Lower lobe of right lung (tissue), 2 donors: ENCODE results near the gene STAB2. TPM values are rescaled to one million over a fixed set of nuclear protein-coding genes. Genes with fewer than 3 reads are reported as not detected.

Experiments used
- ATAC-seq, 2 donors: fragments of 200-7000 bp; cut with Tn5 transposase; one replicate each; pipeline ENCODE4 v1.9.1; 2020 to 2022; ENCODE audit warnings: mild to moderate bottlenecking in 2 of 2, moderate library complexity in 2 of 2
- DNase-seq: peaks from one replicate; pipeline ENCODE4 v3.0.0-alpha.2; 2020
- H3K27ac ChIP-seq: fragments of 200-600 bp; one replicate; pipeline ENCODE4 v1.8.0; 2022
- H3K27me3 ChIP-seq: fragments of 200-600 bp; one replicate; pipeline ENCODE4 v1.8.0; 2022; ENCODE audit warnings: low read depth
- H3K36me3 ChIP-seq: fragments of 200-600 bp; one replicate; pipeline ENCODE4 v1.8.0; 2022; ENCODE audit warnings: mild to moderate bottlenecking
- H3K4me1 ChIP-seq: fragments of 200-600 bp; one replicate; pipeline ENCODE4 v1.8.0; 2022
- H3K4me3 ChIP-seq: fragments of 200-600 bp; one replicate; pipeline ENCODE4 v1.8.0; 2022; ENCODE audit warnings: mild to moderate bottlenecking
- H3K9me3 ChIP-seq: fragments of 200-600 bp; one replicate; pipeline ENCODE4 v1.8.0; 2022
- intact Hi-C: fragments of 100-400 bp; cut with DNase I; formaldehyde crosslinking; loops from one replicate; pipeline ENCODE4 v1.11.0; 2022
- total RNA-seq: library from RNA; stranded (reverse); fragmentation: NEBNext Ultra II Directional; extraction: Animal tissue kit (Norgen Biotek cat#: 25700); gene quantifications from one replicate; pipeline ENCODE4 v1.2.1, GENCODE V29; 2021
- TF ChIP-seq, protein P1 (sequence below): fragments of 200-600 bp; IDR thresholded peaks from one replicate; pipeline ENCODE4 v1.8.0; 2022; ENCODE audit warnings: antibody characterized with exemption, mild to moderate bottlenecking
- donor health status: DM: no; HTN: yes; CAD: no; lungs with severe emphysema.

Gene STAB2
- total RNA-seq, 1 donor from 2014 or later = 1.4 TPM

DNA sequence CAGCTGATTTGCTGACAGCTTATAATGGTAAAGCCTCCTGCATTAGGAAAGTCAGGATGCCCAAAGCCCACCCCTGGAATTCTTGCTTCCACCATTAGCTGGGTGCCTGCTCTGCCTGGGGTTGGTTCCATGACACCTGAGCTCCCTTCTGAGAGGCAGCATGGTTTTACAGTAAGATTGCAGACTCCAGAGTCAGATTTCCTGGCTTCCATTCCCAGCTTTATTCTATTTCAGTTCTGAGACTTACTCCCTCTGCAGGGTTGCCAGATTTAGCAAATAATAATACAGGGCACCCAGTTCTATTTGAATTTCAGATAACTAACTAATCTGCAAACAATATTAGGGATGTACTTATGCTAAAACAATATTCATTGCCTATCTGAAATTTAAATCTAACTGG, 12.2 kb downstream of the STAB2 start:
- H3K36me3 ChIP-seq = no peaks in the 10 kb centered on the region
- TF ChIP-seq, protein P1, sequence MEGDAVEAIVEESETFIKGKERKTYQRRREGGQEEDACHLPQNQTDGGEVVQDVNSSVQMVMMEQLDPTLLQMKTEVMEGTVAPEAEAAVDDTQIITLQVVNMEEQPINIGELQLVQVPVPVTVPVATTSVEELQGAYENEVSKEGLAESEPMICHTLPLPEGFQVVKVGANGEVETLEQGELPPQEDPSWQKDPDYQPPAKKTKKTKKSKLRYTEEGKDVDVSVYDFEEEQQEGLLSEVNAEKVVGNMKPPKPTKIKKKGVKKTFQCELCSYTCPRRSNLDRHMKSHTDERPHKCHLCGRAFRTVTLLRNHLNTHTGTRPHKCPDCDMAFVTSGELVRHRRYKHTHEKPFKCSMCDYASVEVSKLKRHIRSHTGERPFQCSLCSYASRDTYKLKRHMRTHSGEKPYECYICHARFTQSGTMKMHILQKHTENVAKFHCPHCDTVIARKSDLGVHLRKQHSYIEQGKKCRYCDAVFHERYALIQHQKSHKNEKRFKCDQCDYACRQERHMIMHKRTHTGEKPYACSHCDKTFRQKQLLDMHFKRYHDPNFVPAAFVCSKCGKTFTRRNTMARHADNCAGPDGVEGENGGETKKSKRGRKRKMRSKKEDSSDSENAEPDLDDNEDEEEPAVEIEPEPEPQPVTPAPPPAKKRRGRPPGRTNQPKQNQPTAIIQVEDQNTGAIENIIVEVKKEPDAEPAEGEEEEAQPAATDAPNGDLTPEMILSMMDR = no peak
- no peak overlapping the region for H3K4me3 ChIP-seq
- H3K9me3 ChIP-seq = no peaks in the 10 kb centered on the region
- H3K27ac ChIP-seq = no peak overlapping the region
- no peak for DNase-seq
- H3K4me1 ChIP-seq = no peaks in the 10 kb centered on the region
- no peaks in the 10 kb centered on the region for H3K27me3 ChIP-seq
- ATAC-seq = no peak
- intact Hi-C loops = no loop called here

GRCh38 chr12:103600967-103601728, 14.1 kb downstream of the STAB2 start:
- Histone ChIP-seq H3K4me3 (no peak overlapping the region), H3K36me3 (no peaks in the 10 kb centered on the region), H3K9me3 (peaks cover 3% of the 10 kb centered on the region), H3K4me1 (no peaks in the 10 kb centered on the region), H3K27ac (no peak overlapping the region), H3K27me3 (no peaks in the 10 kb centered on the region)
- TF ChIP-seq, protein P1 = no peak
- intact Hi-C loops = no loop called here
- no peak for DNase-seq
- no peak for ATAC-seq

DNA sequence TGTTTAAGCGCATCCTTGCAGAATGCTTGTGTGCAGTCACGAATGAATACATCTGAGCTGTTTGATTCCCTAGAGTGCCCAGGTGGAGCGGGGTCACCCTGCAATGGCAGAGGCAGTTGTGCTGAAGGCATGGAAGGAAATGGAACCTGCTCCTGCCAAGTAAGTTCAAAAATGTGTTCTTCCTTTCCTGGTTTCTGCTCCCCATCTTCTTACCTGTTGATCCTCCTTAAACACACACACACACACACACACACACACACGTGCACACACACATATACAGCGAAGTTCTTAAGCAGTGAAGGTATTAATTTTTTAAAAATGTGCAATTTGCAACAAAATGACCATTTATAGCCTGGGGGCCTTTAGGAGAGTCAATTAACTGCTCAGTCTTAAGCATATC, 33.3 kb downstream of the STAB2 start:
- Histone ChIP-seq H3K36me3 (no peaks in the 10 kb centered on the region), H3K27ac (no peak overlapping the region), H3K9me3 (no peaks in the 10 kb centered on the region), H3K4me3 (no peak overlapping the region), H3K27me3 (no peaks in the 10 kb centered on the region), H3K4me1 (no peaks in the 10 kb centered on the region)
- TF ChIP-seq, protein P1 = no peak
- intact Hi-C loops = no loop called here
- no peak for DNase-seq
- no peak for ATAC-seq

DNA sequence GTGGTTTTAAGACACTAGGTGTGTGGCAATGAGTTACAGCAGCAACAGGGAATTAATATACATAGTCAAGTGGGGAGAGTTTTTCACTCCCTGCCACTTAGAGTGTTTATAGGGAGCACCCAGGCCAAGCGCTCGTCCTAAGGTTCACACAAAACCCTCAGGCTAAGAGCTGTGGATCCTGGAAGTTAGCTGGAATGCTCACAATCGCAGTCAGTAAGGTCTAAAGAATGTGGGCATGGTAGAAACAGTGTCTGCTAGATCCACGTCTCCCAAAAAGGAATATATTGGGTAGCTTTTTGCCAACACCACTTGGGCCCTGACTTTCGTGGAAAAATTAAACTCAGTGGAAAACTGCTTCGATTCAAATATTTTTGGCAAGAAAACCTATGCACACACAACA, 36.6 kb downstream of the STAB2 start:
- no peak for ATAC-seq
- intact Hi-C loops = no loop called here
- H3K4me3 ChIP-seq = no peak overlapping the region

DNA sequence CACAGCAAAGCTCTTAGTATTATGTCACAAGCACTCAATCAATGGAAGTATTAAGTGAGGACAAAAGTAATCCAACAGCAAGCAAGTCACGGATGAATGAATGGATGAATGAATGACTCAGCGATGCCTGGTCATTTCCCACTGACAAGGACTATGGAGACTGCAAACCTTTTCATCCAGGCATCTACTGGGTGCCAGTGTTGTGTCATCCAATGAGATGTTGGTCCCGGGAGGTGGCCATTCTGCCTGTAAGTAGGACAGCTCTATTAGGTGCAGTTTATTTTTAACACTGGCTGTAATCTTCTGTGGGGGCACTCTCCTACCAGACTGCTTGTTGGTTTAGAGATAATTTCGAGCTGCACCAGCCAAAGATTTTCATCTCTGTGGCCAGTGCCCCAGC, 39.4 kb downstream of the STAB2 start:
- DNase-seq (no peak), ATAC-seq (peak; percentile 42 to 70)
- H3K27me3 ChIP-seq = no peaks in the 10 kb centered on the region
- H3K4me3 ChIP-seq = no peak overlapping the region
- H3K9me3 ChIP-seq = no peaks in the 10 kb centered on the region
- H3K27ac ChIP-seq = no peak overlapping the region
- H3K4me1 ChIP-seq = no peaks in the 10 kb centered on the region
- H3K36me3 ChIP-seq = no peaks in the 10 kb centered on the region
- intact Hi-C loops = no loop called here
- TF ChIP-seq, protein P1 = no peak

More for the DNA sequence above, 36.6 kb downstream of the STAB2 start:
- no peaks in the 10 kb centered on the region for H3K9me3 ChIP-seq
- H3K27me3 ChIP-seq = no peaks in the 10 kb centered on the region
- TF ChIP-seq, protein P1 = no peak
- H3K27ac ChIP-seq = no peak overlapping the region
- H3K36me3 ChIP-seq = no peaks in the 10 kb centered on the region
- DNase-seq = no peak
- H3K4me1 ChIP-seq = no peaks in the 10 kb centered on the region
